NCI-H1092 (cell line): ENCODE results near the gene SPOPL.
"Not testable (repeated sequence)": the region's sequence is repeated elsewhere in the genome, so short reads cannot be mapped to it uniquely, and the experiment has no call there.

Experiments
- DNase-seq: peaks from one replicate; lab custom pipeline; 2025; lab: John Stamatoyannopoulos, UW

Gene SPOPL

GRCh38 chr2:138523673-138524042 is 22.1 kb downstream of the SPOPL start:
- not testable (repeated sequence) for DNase-seq

GRCh38 chr2:138524353-138524752 is 22.8 kb downstream of the SPOPL start:
- not testable (repeated sequence) for DNase-seq

GRCh38 chr2:138531913-138532312 is 30.3 kb downstream of the SPOPL start:
- DNase-seq: no peak

- no peak for DNase-seq
These were observed 33.2 kb downstream of the SPOPL start for GRCh38 chr2:138534791-138535190.

GRCh38 chr2:138536302-138536701 is 34.7 kb downstream of the SPOPL start:
- no peak for DNase-seq

- DNase-seq: no peak
These were observed 35.2 kb downstream of the SPOPL start for GRCh38 chr2:138536740-138537139.

GRCh38 chr2:138537170-138537915 is 35.8 kb downstream of the SPOPL start:
- no peak for DNase-seq

- DNase-seq: not testable (repeated sequence)
These were observed 42.6 kb downstream of the SPOPL start for GRCh38 chr2:138544206-138544605.

GRCh38 chr2:138548796-138549195 is 47.2 kb downstream of the SPOPL start:
- no peak for DNase-seq

- no peak for DNase-seq
These were observed 48.6 kb downstream of the SPOPL start for GRCh38 chr2:138550172-138550571.

- DNase-seq: no peak
These were observed 49.2 kb downstream of the SPOPL start for GRCh38 chr2:138550670-138551287.

- DNase-seq: no peak
These were observed 52.6 kb downstream of the SPOPL start for GRCh38 chr2:138554123-138554522.

GRCh38 chr2:138559641-138560040 is 58.1 kb downstream of the SPOPL start:
- no peak for DNase-seq

GRCh38 chr2:138564586-138565229 is 63.1 kb downstream of the SPOPL start:
- no peak for DNase-seq

GRCh38 chr2:138565230-138565598 is 63.6 kb downstream of the SPOPL start:
- DNase-seq: no peak

- no peak for DNase-seq
These were observed 70.7 kb downstream of the SPOPL start for GRCh38 chr2:138572318-138572717.

GRCh38 chr2:138577066-138577465 is 75.5 kb downstream of the SPOPL start:
- no peak for DNase-seq

GRCh38 chr2:138579556-138579955 is 78.0 kb downstream of the SPOPL start:
- no peak for DNase-seq

- DNase-seq: no peak
These were observed 80.3 kb downstream of the SPOPL start for GRCh38 chr2:138581909-138582308.

- DNase-seq: no peak
These were observed 88.1 kb downstream of the SPOPL start for GRCh38 chr2:138589663-138590062.

GRCh38 chr2:138596403-138596802 is 94.8 kb downstream of the SPOPL start:
- DNase-seq: no peak

- no peak for DNase-seq
These were observed 99.3 kb downstream of the SPOPL start for GRCh38 chr2:138600732-138601457.
